Parathyroid adenoma (tissue), 2 donors: ENCODE results near the gene EIPR1.
A peak's percentile ranks its signal among the peaks of the same experiment; 100 is the strongest.

ENCODE experiments used
- H2AFZ ChIP-seq: fragments of 300-600 bp; sonication (generic); one replicate; pipeline ENCODE4 v1.7.0; 2017; ENCODE audit warnings: antibody characterized with exemption, mild to moderate bottlenecking
- H3K27ac ChIP-seq: fragments of 300-600 bp; sonication (generic); one replicate; pipeline ENCODE4 v1.7.0; 2017
- H3K27me3 ChIP-seq: fragments of 300-600 bp; sonication (generic); one replicate; pipeline ENCODE4 v1.7.0; 2017; ENCODE audit warnings: low read length; ENCODE audit not compliant: control insufficient read depth, insufficient read depth
- H3K36me3 ChIP-seq: fragments of 300-600 bp; sonication (generic); one replicate; pipeline ENCODE4 v1.7.0; 2017; ENCODE audit warnings: low read length; ENCODE audit not compliant: control insufficient read depth, insufficient read depth
- H3K4me1 ChIP-seq: fragments of 300-600 bp; sonication (generic); one replicate; pipeline ENCODE4 v1.7.0; 2017; ENCODE audit warnings: control low read depth
- H3K4me2 ChIP-seq: fragments of 300-600 bp; sonication (generic); one replicate; pipeline ENCODE4 v1.7.0; 2017; ENCODE audit warnings: low read length
- H3K4me3 ChIP-seq: fragments of 300-600 bp; sonication (generic); one replicate; pipeline ENCODE4 v1.7.0; 2017; ENCODE audit warnings: low read depth, low read length
- H3K79me2 ChIP-seq: fragments of 300-600 bp; sonication (generic); one replicate; pipeline ENCODE4 v1.7.0; 2017; ENCODE audit warnings: control low read depth
- H3K9ac ChIP-seq: fragments of 300-600 bp; sonication (generic); one replicate; pipeline ENCODE4 v1.7.0; 2017; ENCODE audit warnings: mild to moderate bottlenecking
- H3K9me3 ChIP-seq: fragments of 300-600 bp; sonication (generic); one replicate; pipeline ENCODE4 v1.7.0; 2017; ENCODE audit warnings: low read length; ENCODE audit not compliant: control insufficient read depth
- CTCF ChIP-seq: fragments of 300-600 bp; sonication (generic); IDR thresholded peaks from one replicate; pipeline ENCODE4 v1.7.0; 2017; ENCODE audit warnings: antibody characterized with exemption, mild to moderate bottlenecking
- donor health status: primary hyperparathyroidism.

The EIPR1 gene

DNA sequence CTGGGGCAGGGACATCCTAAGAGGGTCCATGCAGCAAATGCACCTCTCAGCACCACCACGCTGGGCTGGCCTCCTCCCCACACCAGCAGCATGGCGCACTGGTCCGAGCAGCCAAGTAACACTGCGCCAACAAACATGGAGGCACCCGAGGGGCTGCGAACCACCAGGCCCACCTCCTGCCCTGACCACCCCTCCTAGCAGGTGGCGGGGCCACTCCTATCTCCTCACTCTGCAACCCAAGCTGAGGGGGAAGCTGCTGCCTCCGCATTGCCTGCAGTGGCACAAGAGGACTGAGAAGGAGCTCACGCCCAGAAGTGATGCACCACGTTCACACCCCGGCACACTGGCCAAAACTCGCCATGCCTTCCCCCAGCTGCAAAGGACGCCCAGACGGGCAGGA lies 94.4 kb downstream of the EIPR1 start:
- Histone ChIP-seq H2AFZ (peak overlapping the region; percentile 74), H3K27me3 (no peaks in the 10 kb centered on the region), H3K27ac (peak overlapping the region; percentile 86), H3K4me1 (peaks cover 28% of the 10 kb centered on the region), H3K9ac (no peak overlapping the region), H3K4me2 (no peak overlapping the region), H3K4me3 (no peak overlapping the region), H3K36me3 (no peaks in the 10 kb centered on the region), H3K79me2 (peaks cover 28% of the 10 kb centered on the region), H3K9me3 (no peaks in the 10 kb centered on the region)
- no peak for TF ChIP-seq CTCF

DNA sequence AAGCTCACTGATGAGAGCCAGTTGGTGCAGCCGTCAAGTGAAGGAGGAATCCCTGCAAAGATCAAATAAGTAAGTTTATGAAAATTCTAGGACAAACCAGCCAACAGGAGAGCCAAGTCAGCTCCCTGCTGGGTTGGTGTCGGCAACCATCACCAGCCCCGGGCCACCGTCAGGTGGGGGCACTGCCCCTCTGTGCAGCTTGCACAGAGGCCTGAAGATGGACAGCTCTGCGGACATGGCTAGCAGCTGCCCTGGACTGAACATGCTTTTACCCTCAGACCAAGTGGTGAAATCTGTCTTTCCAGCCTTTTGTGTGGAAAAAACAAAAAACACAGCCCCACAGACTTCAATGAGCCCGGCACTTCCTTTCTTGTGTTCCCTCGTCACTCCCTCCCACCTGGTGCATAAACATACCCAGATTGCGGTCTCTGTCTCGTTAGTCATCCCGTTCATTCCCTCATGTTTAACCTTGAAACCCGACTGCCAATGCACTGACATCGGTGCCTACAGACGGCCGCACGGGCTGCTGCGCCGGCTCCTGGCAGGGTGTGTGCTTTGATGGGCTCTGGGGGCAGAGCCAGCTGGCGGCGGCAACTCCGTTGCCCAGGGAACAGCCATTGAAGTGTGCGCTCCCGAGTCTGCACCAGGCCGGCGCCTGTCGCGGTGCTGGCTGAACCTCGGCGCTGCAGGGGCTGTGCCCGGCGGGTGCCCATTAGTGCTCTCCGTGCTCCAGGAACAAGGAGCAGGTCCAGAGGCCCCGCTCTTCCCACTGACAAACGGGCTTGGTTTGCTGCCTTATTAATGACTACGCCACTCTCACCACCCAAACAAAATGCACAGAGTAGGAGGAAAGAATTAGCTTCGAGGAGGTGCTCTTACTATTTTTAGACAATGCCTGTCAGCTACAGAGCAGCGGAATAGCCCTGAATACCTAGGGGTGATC lies 95.3 kb downstream of the EIPR1 start:
- Histone ChIP-seq H3K4me3 (no peak overlapping the region), H3K9me3 (no peaks in the 10 kb centered on the region)

DNA sequence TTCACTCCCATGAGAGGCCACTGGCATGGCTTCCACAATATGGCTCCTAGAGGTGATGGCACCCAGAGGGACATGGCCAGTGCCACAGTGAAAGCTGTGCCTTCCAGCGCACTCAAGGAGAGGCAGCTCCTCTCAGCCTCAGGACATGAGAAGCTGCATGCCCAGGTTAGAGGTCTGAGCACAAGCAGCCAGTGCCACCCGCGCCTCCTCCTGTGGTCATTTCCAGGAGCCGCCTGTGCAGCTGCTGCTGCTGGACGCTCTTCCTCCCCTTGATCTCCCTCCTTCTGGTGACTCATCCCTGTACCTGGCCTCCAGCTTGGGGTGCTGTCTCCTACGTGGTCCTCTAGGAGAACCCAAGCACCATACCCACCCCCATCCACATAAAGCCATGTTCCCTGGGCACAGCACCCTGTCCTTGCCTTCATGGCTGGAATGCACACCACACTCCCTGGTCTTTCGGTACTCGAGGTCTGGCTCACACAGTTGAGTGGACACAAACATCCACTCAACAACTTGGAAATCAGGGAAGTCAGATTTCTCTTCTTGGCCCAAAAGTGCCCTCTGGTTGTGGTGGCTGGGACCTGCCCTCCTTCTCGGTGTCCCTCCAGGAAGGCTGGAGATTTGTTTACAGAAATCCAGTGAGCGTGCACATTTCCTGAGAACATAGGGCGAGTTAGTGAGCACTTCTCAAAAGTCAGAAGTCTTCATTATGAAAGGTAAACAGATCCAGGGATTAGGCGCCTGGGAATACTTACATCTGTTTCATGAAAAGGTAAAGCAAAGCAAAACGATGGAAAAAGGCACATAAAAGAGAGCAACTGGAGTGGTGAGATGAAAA lies 96.7 kb downstream of the EIPR1 start:
- Histone ChIP-seq H3K4me3 (no peak overlapping the region), H3K27me3 (no peaks in the 10 kb centered on the region), H3K79me2 (peaks cover 9% of the 10 kb centered on the region), H3K9ac (no peak overlapping the region), H3K9me3 (no peaks in the 10 kb centered on the region), H3K4me1 (peaks cover 28% of the 10 kb centered on the region), H3K27ac (peak overlapping the region; percentile 86), H2AFZ (no peak overlapping the region), H3K36me3 (no peaks in the 10 kb centered on the region), H3K4me2 (no peak overlapping the region)
- TF ChIP-seq CTCF = no peak

More for the DNA sequence above, 95.3 kb downstream of the EIPR1 start:
- H3K9ac ChIP-seq = no peak overlapping the region
- no peak for TF ChIP-seq CTCF
- H3K27me3 ChIP-seq = no peaks in the 10 kb centered on the region
- H2AFZ ChIP-seq = peak overlapping the region; percentile 74
- peak overlapping the region; percentile 86 for H3K27ac ChIP-seq
- H3K36me3 ChIP-seq = no peaks in the 10 kb centered on the region
- H3K4me2 ChIP-seq = peak overlapping the region; percentile 22
- peaks cover 19% of the 10 kb centered on the region for H3K79me2 ChIP-seq
- peaks cover 28% of the 10 kb centered on the region for H3K4me1 ChIP-seq

- Histone ChIP-seq H2AFZ (no peak overlapping the region), H3K27ac (no peak overlapping the region), H3K9me3 (no peaks in the 10 kb centered on the region), H3K4me1 (peaks cover 28% of the 10 kb centered on the region), H3K27me3 (no peaks in the 10 kb centered on the region), H3K36me3 (no peaks in the 10 kb centered on the region), H3K9ac (no peak overlapping the region), H3K4me3 (no peak overlapping the region), H3K4me2 (no peak overlapping the region), H3K79me2 (peaks cover 8% of the 10 kb centered on the region)
- TF ChIP-seq CTCF = no peak
Measured at GRCh38 chr2:3280197-3280596, 97.4 kb downstream of the EIPR1 start.
